B cell (primary cell): ENCODE measurements around the gene COPZ1.

Experiments used
- EZH2 ChIP-seq: IDR thresholded peaks from 2 replicates; pipeline ENCODE4 v1.6.1; 2012; ENCODE audit warnings: borderline replicate concordance, low read depth, mild to moderate bottlenecking, moderate library complexity, low read length; ENCODE audit not compliant: insufficient read depth, poor library complexity, severe bottlenecking
- TF ChIP-seq, protein P1 (sequence below): fragments of 200-600 bp; IDR thresholded peaks from one replicate; pipeline ENCODE4 v1.8.0; 2022; ENCODE audit warnings: antibody characterized with exemption, mild to moderate bottlenecking

DNA sequence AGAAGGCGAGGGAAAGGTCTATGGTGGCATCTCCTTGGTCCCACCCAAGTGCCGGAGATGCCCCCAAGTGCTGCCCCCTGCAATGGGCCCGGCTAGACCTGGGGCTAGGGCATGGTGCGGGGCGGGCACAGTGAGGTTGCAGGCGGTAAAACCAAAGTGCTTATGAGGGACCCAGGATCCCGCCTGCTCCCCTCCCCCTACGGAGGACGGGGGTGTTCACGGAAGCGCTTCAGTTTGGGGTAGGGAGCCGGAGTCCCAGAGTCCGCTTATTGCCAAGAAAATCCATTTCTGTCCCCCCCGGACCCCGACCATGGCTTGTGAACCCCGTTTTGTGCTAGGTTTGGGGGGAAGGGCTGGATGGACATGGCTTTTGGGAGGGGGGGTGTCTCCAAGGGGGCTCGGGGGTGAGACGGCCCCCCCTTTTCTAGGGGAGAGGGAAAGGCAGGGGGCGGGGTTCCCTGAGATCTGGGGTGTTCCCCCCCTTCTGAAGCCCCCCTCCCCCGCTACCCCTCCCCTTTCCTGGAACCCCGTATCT lies 44.7 kb downstream of the COPZ1 start:
- TF ChIP-seq, protein P1, sequence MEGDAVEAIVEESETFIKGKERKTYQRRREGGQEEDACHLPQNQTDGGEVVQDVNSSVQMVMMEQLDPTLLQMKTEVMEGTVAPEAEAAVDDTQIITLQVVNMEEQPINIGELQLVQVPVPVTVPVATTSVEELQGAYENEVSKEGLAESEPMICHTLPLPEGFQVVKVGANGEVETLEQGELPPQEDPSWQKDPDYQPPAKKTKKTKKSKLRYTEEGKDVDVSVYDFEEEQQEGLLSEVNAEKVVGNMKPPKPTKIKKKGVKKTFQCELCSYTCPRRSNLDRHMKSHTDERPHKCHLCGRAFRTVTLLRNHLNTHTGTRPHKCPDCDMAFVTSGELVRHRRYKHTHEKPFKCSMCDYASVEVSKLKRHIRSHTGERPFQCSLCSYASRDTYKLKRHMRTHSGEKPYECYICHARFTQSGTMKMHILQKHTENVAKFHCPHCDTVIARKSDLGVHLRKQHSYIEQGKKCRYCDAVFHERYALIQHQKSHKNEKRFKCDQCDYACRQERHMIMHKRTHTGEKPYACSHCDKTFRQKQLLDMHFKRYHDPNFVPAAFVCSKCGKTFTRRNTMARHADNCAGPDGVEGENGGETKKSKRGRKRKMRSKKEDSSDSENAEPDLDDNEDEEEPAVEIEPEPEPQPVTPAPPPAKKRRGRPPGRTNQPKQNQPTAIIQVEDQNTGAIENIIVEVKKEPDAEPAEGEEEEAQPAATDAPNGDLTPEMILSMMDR: no peak
- no peak for TF ChIP-seq EZH2
